KMS-11 (cell line): ENCODE results near the gene UBE2G2.

ENCODE experiments used
- H2AFZ ChIP-seq: fragments of 200-600 bp; sonication (generic); 2 replicates; pipeline ENCODE4 v1.6.1; 2016; ENCODE audit warnings: antibody characterized with exemption, mixed run types, low read depth
- H3K27ac ChIP-seq: fragments of 200-600 bp; sonication (generic); 2 replicates; pipeline ENCODE4 v1.6.1; 2016; ENCODE audit warnings: mild to moderate bottlenecking, mixed run types
- H3K27me3 ChIP-seq: fragments of 200-600 bp; sonication (generic); 2 replicates; pipeline ENCODE4 v1.6.1; 2017; ENCODE audit warnings: mild to moderate bottlenecking, low read depth, mixed run types, moderate library complexity; ENCODE audit not compliant: insufficient read depth
- H3K36me3 ChIP-seq: fragments of 200-600 bp; sonication (generic); 2 replicates; pipeline ENCODE4 v1.6.1; 2017; ENCODE audit warnings: mild to moderate bottlenecking, mixed run types; ENCODE audit not compliant: insufficient read depth
- H3K4me1 ChIP-seq: fragments of 200-600 bp; sonication (generic); 2 replicates; pipeline ENCODE4 v1.6.1; 2016; ENCODE audit warnings: mild to moderate bottlenecking, low read depth, mixed run types; ENCODE audit not compliant: poor library complexity, severe bottlenecking
- H3K4me2 ChIP-seq: fragments of 200-600 bp; sonication (generic); 2 replicates; pipeline ENCODE4 v1.7.0; 2016; ENCODE audit warnings: mild to moderate bottlenecking, mixed run types
- H3K4me3 ChIP-seq: fragments of 200-600 bp; sonication (generic); IDR thresholded peaks from 2 replicates; pipeline ENCODE4 v1.6.1; 2017; ENCODE audit warnings: low read depth, low read length, mixed read lengths; ENCODE audit not compliant: insufficient read depth
- H3K79me2 ChIP-seq: fragments of 200-600 bp; sonication (generic); 2 replicates; pipeline ENCODE4 v1.6.1; 2016; ENCODE audit warnings: low read depth, mixed run types; ENCODE audit not compliant: insufficient read depth
- H3K9ac ChIP-seq: fragments of 200-600 bp; sonication (generic); 2 replicates; pipeline ENCODE4 v1.6.1; 2016; ENCODE audit warnings: mild to moderate bottlenecking, mixed run types
- H4K20me1 ChIP-seq: fragments of 200-600 bp; sonication (generic); 2 replicates; pipeline ENCODE4 v1.6.1; 2016; ENCODE audit warnings: mild to moderate bottlenecking, mixed run types; ENCODE audit not compliant: insufficient read depth
- TF ChIP-seq, protein P1 (sequence below): fragments of 200-600 bp; sonication (generic); conservative IDR thresholded peaks from 2 replicates; pipeline ENCODE4 v1.6.1; 2017; ENCODE audit warnings: low read depth, mild to moderate bottlenecking, antibody characterized with exemption, low read length, moderate library complexity, mixed read lengths

Gene UBE2G2

DNA sequence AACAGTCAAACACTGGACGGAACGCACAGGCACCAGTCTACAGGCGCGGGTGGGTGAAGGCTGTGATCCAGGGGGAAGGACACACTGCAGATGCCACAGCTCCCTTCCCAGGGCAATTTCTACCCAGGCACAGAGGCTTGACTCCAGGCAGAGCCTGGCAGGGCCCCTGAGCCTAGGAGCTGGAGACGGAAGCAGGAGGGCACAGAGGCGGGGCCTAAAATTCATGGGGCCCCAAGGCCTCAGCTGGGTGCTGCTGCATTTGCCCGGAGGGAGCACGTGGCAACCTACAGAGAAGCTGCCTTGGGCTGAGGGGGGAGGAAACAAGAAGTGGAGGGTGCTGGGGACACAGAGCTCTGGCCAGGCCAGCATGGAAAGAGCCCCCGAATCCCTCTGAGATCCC lies 41.2 kb downstream of the UBE2G2 start:
- H3K4me2 ChIP-seq = no peak overlapping the region
- peaks cover 8% of the 10 kb centered on the region for H3K4me1 ChIP-seq
- no peak overlapping the region for H3K4me3 ChIP-seq
- H4K20me1 ChIP-seq = no peaks in the 10 kb centered on the region
- no peak overlapping the region for H3K9ac ChIP-seq
- H3K27ac ChIP-seq = no peak overlapping the region
- TF ChIP-seq, protein P1, sequence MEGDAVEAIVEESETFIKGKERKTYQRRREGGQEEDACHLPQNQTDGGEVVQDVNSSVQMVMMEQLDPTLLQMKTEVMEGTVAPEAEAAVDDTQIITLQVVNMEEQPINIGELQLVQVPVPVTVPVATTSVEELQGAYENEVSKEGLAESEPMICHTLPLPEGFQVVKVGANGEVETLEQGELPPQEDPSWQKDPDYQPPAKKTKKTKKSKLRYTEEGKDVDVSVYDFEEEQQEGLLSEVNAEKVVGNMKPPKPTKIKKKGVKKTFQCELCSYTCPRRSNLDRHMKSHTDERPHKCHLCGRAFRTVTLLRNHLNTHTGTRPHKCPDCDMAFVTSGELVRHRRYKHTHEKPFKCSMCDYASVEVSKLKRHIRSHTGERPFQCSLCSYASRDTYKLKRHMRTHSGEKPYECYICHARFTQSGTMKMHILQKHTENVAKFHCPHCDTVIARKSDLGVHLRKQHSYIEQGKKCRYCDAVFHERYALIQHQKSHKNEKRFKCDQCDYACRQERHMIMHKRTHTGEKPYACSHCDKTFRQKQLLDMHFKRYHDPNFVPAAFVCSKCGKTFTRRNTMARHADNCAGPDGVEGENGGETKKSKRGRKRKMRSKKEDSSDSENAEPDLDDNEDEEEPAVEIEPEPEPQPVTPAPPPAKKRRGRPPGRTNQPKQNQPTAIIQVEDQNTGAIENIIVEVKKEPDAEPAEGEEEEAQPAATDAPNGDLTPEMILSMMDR = no peak
- H3K36me3 ChIP-seq = no peaks in the 10 kb centered on the region
- no peaks in the 10 kb centered on the region for H3K79me2 ChIP-seq
- H3K27me3 ChIP-seq = peaks cover 55% of the 10 kb centered on the region
- no peak overlapping the region for H2AFZ ChIP-seq

DNA sequence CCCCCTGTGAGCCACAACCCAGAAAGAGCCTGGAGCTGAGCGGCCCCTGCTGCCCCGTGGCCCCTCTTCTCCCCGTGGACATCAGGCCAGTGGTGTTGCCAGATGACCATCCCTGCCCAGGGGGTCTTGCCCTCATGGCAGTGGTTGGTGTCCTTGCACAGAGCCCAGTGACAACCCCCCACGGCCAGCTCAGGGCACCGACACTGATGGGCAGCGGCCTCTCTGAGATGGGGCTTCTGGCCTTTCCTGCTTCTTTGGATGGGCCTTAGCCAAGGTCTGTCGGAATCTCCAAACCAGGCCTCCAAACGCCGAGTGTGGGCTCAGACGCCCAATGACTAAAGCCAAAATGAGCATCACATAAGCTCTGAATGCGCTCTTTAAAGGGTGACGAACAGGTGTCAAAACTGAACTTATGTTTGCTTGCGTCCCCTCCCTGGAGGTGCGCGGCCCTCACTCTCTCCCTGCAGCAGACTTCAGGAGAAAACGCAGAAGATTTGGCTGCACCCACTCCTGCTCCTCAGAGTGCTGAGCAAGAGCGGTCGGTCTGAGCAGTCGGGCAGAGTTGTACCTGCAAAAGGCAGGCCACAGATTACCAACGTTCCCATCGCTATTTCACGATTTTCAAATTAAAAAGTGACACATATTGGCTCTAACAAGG lies 41.9 kb downstream of the UBE2G2 start:
- no peak overlapping the region for H3K4me2 ChIP-seq
- TF ChIP-seq, protein P1 = no peak

GRCh38 chr21:44758781-44759627 lies 42.6 kb downstream of the UBE2G2 start:
- Histone ChIP-seq H3K27ac (no peak overlapping the region), H3K79me2 (no peaks in the 10 kb centered on the region), H3K36me3 (no peaks in the 10 kb centered on the region), H3K4me3 (no peak overlapping the region), H2AFZ (no peak overlapping the region), H3K4me1 (no peaks in the 10 kb centered on the region), H3K27me3 (peaks cover 67% of the 10 kb centered on the region), H4K20me1 (no peaks in the 10 kb centered on the region), H3K9ac (no peak overlapping the region), H3K4me2 (no peak overlapping the region)
- TF ChIP-seq, protein P1 = no peak

More for the DNA sequence above, 41.9 kb downstream of the UBE2G2 start:
- H2AFZ ChIP-seq = no peak overlapping the region
- H3K27ac ChIP-seq = no peak overlapping the region
- H3K4me1 ChIP-seq = peaks cover 2% of the 10 kb centered on the region
- H3K9ac ChIP-seq = no peak overlapping the region
- no peaks in the 10 kb centered on the region for H4K20me1 ChIP-seq
- H3K27me3 ChIP-seq = peaks cover 62% of the 10 kb centered on the region
- no peak overlapping the region for H3K4me3 ChIP-seq
- no peaks in the 10 kb centered on the region for H3K36me3 ChIP-seq
- H3K79me2 ChIP-seq = no peaks in the 10 kb centered on the region

- no peaks in the 10 kb centered on the region for H4K20me1 ChIP-seq
- no peak overlapping the region for H3K4me2 ChIP-seq
- no peaks in the 10 kb centered on the region for H3K4me1 ChIP-seq
- no peaks in the 10 kb centered on the region for H3K36me3 ChIP-seq
- H3K4me3 ChIP-seq = no peak overlapping the region
- peaks cover 76% of the 10 kb centered on the region for H3K27me3 ChIP-seq
- no peak overlapping the region for H3K27ac ChIP-seq
- H3K9ac ChIP-seq = no peak overlapping the region
- no peaks in the 10 kb centered on the region for H3K79me2 ChIP-seq
- TF ChIP-seq, protein P1 = no peak
- no peak overlapping the region for H2AFZ ChIP-seq
Measured at GRCh38 chr21:44758141-44758561, 43.5 kb downstream of the UBE2G2 start.
